ENCODE measurements around the gene OR1B1. TPM values are rescaled to one million over a fixed set of nuclear protein-coding genes. Genes with fewer than 3 reads are reported as not detected.

OR1B1 gene
- total RNA-seq, 1 donor from 2014 or later, result not detected

- no peak for FAIRE-seq
- Histone ChIP-seq H3K9ac (ENCODE audit: low read length) (no peak overlapping the region), H3K4me3 (ENCODE audit: insufficient read depth, low read depth, low read length) (no peak overlapping the region), H3K27ac (ENCODE audit: low read depth, low read length) (no peak overlapping the region), H3K27me3 (ENCODE audit: insufficient read depth, low read length) (no peaks in the 10 kb centered on the region), H3K4me2 (ENCODE audit: low read length) (no peak overlapping the region), H2AFZ (ENCODE audit: low read depth, low read length) (no peak overlapping the region), H3K79me2 (ENCODE audit: insufficient read depth, low read length) (no peaks in the 10 kb centered on the region), H3K36me3 (ENCODE audit: insufficient read depth, low read length) (no peaks in the 10 kb centered on the region), H4K20me1 (ENCODE audit: insufficient read depth, low read length) (no peaks in the 10 kb centered on the region), H3K4me1 (ENCODE audit: insufficient read depth, low read length) (no peaks in the 10 kb centered on the region), H3K9me3 (ENCODE audit: insufficient read depth, low read depth, low read length) (no peaks in the 10 kb centered on the region)
- no peak for TF ChIP-seq EZH2 (IDR thresholded peaks at IDR 0.05; ENCODE audit: insufficient read depth, low read length)
- TF ChIP-seq, protein P1, sequence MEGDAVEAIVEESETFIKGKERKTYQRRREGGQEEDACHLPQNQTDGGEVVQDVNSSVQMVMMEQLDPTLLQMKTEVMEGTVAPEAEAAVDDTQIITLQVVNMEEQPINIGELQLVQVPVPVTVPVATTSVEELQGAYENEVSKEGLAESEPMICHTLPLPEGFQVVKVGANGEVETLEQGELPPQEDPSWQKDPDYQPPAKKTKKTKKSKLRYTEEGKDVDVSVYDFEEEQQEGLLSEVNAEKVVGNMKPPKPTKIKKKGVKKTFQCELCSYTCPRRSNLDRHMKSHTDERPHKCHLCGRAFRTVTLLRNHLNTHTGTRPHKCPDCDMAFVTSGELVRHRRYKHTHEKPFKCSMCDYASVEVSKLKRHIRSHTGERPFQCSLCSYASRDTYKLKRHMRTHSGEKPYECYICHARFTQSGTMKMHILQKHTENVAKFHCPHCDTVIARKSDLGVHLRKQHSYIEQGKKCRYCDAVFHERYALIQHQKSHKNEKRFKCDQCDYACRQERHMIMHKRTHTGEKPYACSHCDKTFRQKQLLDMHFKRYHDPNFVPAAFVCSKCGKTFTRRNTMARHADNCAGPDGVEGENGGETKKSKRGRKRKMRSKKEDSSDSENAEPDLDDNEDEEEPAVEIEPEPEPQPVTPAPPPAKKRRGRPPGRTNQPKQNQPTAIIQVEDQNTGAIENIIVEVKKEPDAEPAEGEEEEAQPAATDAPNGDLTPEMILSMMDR (IDR thresholded peaks at IDR 0.05; ENCODE audit: insufficient read depth, low read depth, low read length), result no peak
- no peak for DNase-seq (ENCODE audit: low read depth)
- H3K36me3 Mint-ChIP-seq (ENCODE audit: low read depth, unreplicated experiment), result no peaks in the 10 kb centered on the region
- H3K27ac Mint-ChIP-seq (ENCODE audit: unreplicated experiment), result no peak overlapping the region
- no peaks in the 10 kb centered on the region for H3K9me3 Mint-ChIP-seq (ENCODE audit: unreplicated experiment)
- no peaks in the 10 kb centered on the region for H3K4me1 Mint-ChIP-seq (ENCODE audit: low read depth, unreplicated experiment)
- H3K4me3 Mint-ChIP-seq (ENCODE audit: unreplicated experiment), result no peak overlapping the region
- H3K27me3 Mint-ChIP-seq (ENCODE audit: low read depth, unreplicated experiment), result no peaks in the 10 kb centered on the region
Observed at GRCh38 chr9:122642226-122642625, 15.2 kb downstream of the OR1B1 start.

- H3K27ac Mint-ChIP-seq (ENCODE audit: unreplicated experiment), result no peak overlapping the region
- H3K27me3 ChIP-seq (ENCODE audit: insufficient read depth, low read length), result no peaks in the 10 kb centered on the region
- no peak overlapping the region for H3K4me3 Mint-ChIP-seq (ENCODE audit: unreplicated experiment)
- H3K9me3 Mint-ChIP-seq (ENCODE audit: unreplicated experiment), result peaks cover 1% of the 10 kb centered on the region
- no peaks in the 10 kb centered on the region for H3K4me1 ChIP-seq (ENCODE audit: insufficient read depth, low read length)
- H3K36me3 ChIP-seq (ENCODE audit: insufficient read depth, low read length), result no peaks in the 10 kb centered on the region
- DNase-seq (ENCODE audit: low read depth) (no peak), FAIRE-seq (no peak)
- H3K4me3 ChIP-seq (ENCODE audit: insufficient read depth, low read depth, low read length), result no peak overlapping the region
- TF ChIP-seq EZH2 (IDR thresholded peaks at IDR 0.05; ENCODE audit: insufficient read depth, low read length), result no peak
- TF ChIP-seq, protein P1 (IDR thresholded peaks at IDR 0.05; ENCODE audit: insufficient read depth, low read depth, low read length), result no peak
- no peaks in the 10 kb centered on the region for H3K79me2 ChIP-seq (ENCODE audit: insufficient read depth, low read length)
- no peak overlapping the region for H3K27ac ChIP-seq (ENCODE audit: low read depth, low read length)
- no peaks in the 10 kb centered on the region for H3K27me3 Mint-ChIP-seq (ENCODE audit: low read depth, unreplicated experiment)
- H3K4me2 ChIP-seq (ENCODE audit: low read length), result no peak overlapping the region
- no peaks in the 10 kb centered on the region for H3K4me1 Mint-ChIP-seq (ENCODE audit: low read depth, unreplicated experiment)
- no peak overlapping the region for H2AFZ ChIP-seq (ENCODE audit: low read depth, low read length)
- H3K9ac ChIP-seq (ENCODE audit: low read length), result no peak overlapping the region
- H3K36me3 Mint-ChIP-seq (ENCODE audit: low read depth, unreplicated experiment), result no peaks in the 10 kb centered on the region
- H4K20me1 ChIP-seq (ENCODE audit: insufficient read depth, low read length), result no peaks in the 10 kb centered on the region
- no peaks in the 10 kb centered on the region for H3K9me3 ChIP-seq (ENCODE audit: insufficient read depth, low read depth, low read length)
Observed at GRCh38 chr9:122619996-122620395, 37.4 kb downstream of the OR1B1 start.

DNA sequence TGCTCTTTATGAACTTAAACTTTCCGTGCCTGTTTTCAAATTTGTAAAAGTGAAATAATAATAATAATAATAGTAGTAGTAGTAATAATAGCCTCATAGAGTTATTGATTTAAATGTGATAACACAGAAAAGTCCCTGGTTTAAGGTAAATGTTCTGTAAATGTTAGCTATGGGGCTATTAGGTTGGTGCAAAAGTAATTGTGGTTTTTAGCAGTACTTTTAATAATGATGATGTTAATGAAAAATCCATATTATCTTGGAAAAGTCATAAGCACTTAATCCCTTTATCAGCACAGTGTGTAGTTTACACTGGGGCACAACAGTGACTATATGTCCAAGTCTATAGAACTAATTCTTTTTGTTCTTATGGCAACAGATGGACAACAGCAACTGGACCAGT lies 43.1 kb downstream of the OR1B1 start, which contains the start of gene OR1Q1:
TSS of gene OR1Q1 (plus strand) at position 377 of the 400 bp plus-strand sequence. CDS start at position 377, 0 bp downstream.
- Mint-ChIP-seq H3K27me3 (ENCODE audit: low read depth, unreplicated experiment) (peaks cover 2% of the 10 kb centered on the region), H3K36me3 (ENCODE audit: low read depth, unreplicated experiment) (no peaks in the 10 kb centered on the region), H3K4me3 (ENCODE audit: unreplicated experiment) (no peak within 1 kb of the TSS), H3K4me1 (ENCODE audit: low read depth, unreplicated experiment) (no peaks in the 10 kb centered on the region), H3K9me3 (ENCODE audit: unreplicated experiment) (no peaks in the 10 kb centered on the region), H3K27ac (ENCODE audit: unreplicated experiment) (no peak within 1 kb of the TSS)
- no peak within 1 kb of the TSS for H3K9ac ChIP-seq (ENCODE audit: low read length)
- no peaks in the 10 kb centered on the region for H3K36me3 ChIP-seq (ENCODE audit: insufficient read depth, low read length)
- no peak for DNase-seq (ENCODE audit: low read depth)
- no peak for FAIRE-seq
- H3K27ac ChIP-seq (ENCODE audit: low read depth, low read length), result no peak within 1 kb of the TSS
- no peaks in the 10 kb centered on the region for H3K79me2 ChIP-seq (ENCODE audit: insufficient read depth, low read length)
- H3K9me3 ChIP-seq (ENCODE audit: insufficient read depth, low read depth, low read length), result no peaks in the 10 kb centered on the region
- H3K27me3 ChIP-seq (ENCODE audit: insufficient read depth, low read length), result no peaks in the 10 kb centered on the region
- H3K4me1 ChIP-seq (ENCODE audit: insufficient read depth, low read length), result no peaks in the 10 kb centered on the region
- H3K4me3 ChIP-seq (ENCODE audit: insufficient read depth, low read depth, low read length), result no peak within 1 kb of the TSS
- no peak within 1 kb of the TSS for H3K4me2 ChIP-seq (ENCODE audit: low read length)
- no peak within 1 kb of the TSS for H2AFZ ChIP-seq (ENCODE audit: low read depth, low read length)
- no peaks in the 10 kb centered on the region for H4K20me1 ChIP-seq (ENCODE audit: insufficient read depth, low read length)
- TF ChIP-seq EZH2 (IDR thresholded peaks at IDR 0.05; ENCODE audit: insufficient read depth, low read length), result no peak
- TF ChIP-seq, protein P1 (IDR thresholded peaks at IDR 0.05; ENCODE audit: insufficient read depth, low read depth, low read length), result no peak
